Measurements from ENCODE around the gene ILRUN.
A peak's percentile ranks its signal among the peaks of the same experiment; 100 is the strongest.
"Not testable (repeated sequence)": the region's sequence is repeated elsewhere in the genome, so short reads cannot be mapped to it uniquely, and the experiment has no call there.

Gene ILRUN

GRCh38 chr6:34684919-34685318 is 11.6 kb downstream of the ILRUN start:
- TF ChIP-seq EZH2phosphoT487 (IDR thresholded peaks at IDR 0.05; ENCODE audit: borderline replicate concordance, low read length) (no peak), CTCF (IDR thresholded peaks at IDR 0.05; ENCODE audit: low read depth, low read length, poor library complexity, severe bottlenecking) (no peak)
- peaks cover 57% of the 10 kb centered on the region for H3K4me1 ChIP-seq (ENCODE audit: control insufficient read depth, low read length)
- H3K27me3 ChIP-seq (ENCODE audit: control insufficient read depth, low read length) = no peaks in the 10 kb centered on the region
- peaks cover 37% of the 10 kb centered on the region for H3F3A ChIP-seq (ENCODE audit: control insufficient read depth, insufficient read depth)
- peak overlapping the region; percentile 91 for H3K27ac ChIP-seq (ENCODE audit: low read depth, low read length)
- no peak overlapping the region for H3K4me3 ChIP-seq (ENCODE audit: low read length)
- H3K36me3 ChIP-seq (ENCODE audit: control insufficient read depth, low read length) = peaks cover 7% of the 10 kb centered on the region; the same call in 1 of the 2 replicates
- H4K20me1 ChIP-seq (ENCODE audit: control insufficient read depth, insufficient read depth, low read depth, low read length) = no peaks in the 10 kb centered on the region
- no peaks in the 10 kb centered on the region for H3K9me3 ChIP-seq (ENCODE audit: control insufficient read depth, insufficient read depth, low read length)
- peaks cover 92% of the 10 kb centered on the region for H3K79me2 ChIP-seq (ENCODE audit: control insufficient read depth, low read length)
- H3K9me2 ChIP-seq (replicated peaks; ENCODE audit: control insufficient read depth, low read length) = no peaks in the 10 kb centered on the region
- H3K4me2 ChIP-seq (ENCODE audit: low read length) = peak overlapping the region; percentile 62; the same call in 1 of the 2 replicates

DNA sequence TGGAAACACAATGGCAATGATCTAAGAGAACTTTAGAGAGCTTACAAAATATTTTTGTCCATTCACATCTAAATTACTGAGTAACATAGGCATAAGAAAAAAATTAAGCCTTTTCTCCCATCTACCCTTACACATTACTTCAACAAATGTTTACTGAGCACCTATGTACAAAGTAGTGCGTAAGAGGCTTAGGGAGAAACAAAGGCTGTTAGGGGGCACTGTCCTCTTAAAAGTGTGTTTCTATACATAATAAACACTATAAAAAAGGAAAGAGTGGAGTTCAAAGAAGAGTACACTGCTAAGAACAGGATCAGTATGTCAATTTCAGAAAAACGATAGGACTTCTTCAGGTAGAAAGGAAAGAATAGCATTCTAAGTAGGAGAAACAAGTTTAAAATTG is 12.2 kb downstream of the ILRUN start:
- H3K36me3 ChIP-seq (ENCODE audit: control insufficient read depth, low read length) = peaks cover 7% of the 10 kb centered on the region; the same call in 1 of the 2 replicates
- no peaks in the 10 kb centered on the region for H3K27me3 ChIP-seq (ENCODE audit: control insufficient read depth, low read length)
- H3K4me1 ChIP-seq (ENCODE audit: control insufficient read depth, low read length) = peaks cover 59% of the 10 kb centered on the region
- H3F3A ChIP-seq (ENCODE audit: control insufficient read depth, insufficient read depth) = peaks cover 42% of the 10 kb centered on the region
- TF ChIP-seq CTCF (IDR thresholded peaks at IDR 0.05; ENCODE audit: low read depth, low read length, poor library complexity, severe bottlenecking) (peak; percentile 10), EZH2phosphoT487 (IDR thresholded peaks at IDR 0.05; ENCODE audit: borderline replicate concordance, low read length) (no peak)
- no peak overlapping the region for H3K4me3 ChIP-seq (ENCODE audit: low read length)
- peak overlapping the region; percentile 62; the same call in 1 of the 2 replicates for H3K4me2 ChIP-seq (ENCODE audit: low read length)
- no peaks in the 10 kb centered on the region for H3K9me3 ChIP-seq (ENCODE audit: control insufficient read depth, insufficient read depth, low read length)
- H3K9me2 ChIP-seq (replicated peaks; ENCODE audit: control insufficient read depth, low read length) = no peaks in the 10 kb centered on the region
- peaks cover 92% of the 10 kb centered on the region for H3K79me2 ChIP-seq (ENCODE audit: control insufficient read depth, low read length)
- no peaks in the 10 kb centered on the region for H4K20me1 ChIP-seq (ENCODE audit: control insufficient read depth, insufficient read depth, low read depth, low read length)
- peak overlapping the region; percentile 91 for H3K27ac ChIP-seq (ENCODE audit: low read depth, low read length)

- H3K36me3 ChIP-seq (ENCODE audit: control insufficient read depth, low read length) = 0 out of 2 replicates have a peak, but pooled peaks cover 2% of the 10 kb centered on the region
- TF ChIP-seq CTCF (IDR thresholded peaks at IDR 0.05; ENCODE audit: low read depth, low read length, poor library complexity, severe bottlenecking) = no peak
- H3K27me3 ChIP-seq (ENCODE audit: control insufficient read depth, low read length) = no peaks in the 10 kb centered on the region
- H3K27ac ChIP-seq (ENCODE audit: low read depth, low read length) = peak overlapping the region; percentile 91
- peaks cover 94% of the 10 kb centered on the region for H3K79me2 ChIP-seq (ENCODE audit: control insufficient read depth, low read length)
- H3K9me2 ChIP-seq (replicated peaks; ENCODE audit: control insufficient read depth, low read length) = no peaks in the 10 kb centered on the region
- peak overlapping the region; percentile 72 for H3K4me2 ChIP-seq (ENCODE audit: low read length)
- H3K4me3 ChIP-seq (ENCODE audit: low read length) = peak overlapping the region; percentile 61
- H3K4me1 ChIP-seq (ENCODE audit: control insufficient read depth, low read length) = peaks cover 91% of the 10 kb centered on the region
- no peaks in the 10 kb centered on the region for H3K9me3 ChIP-seq (ENCODE audit: control insufficient read depth, insufficient read depth, low read length)
- no peaks in the 10 kb centered on the region for H4K20me1 ChIP-seq (ENCODE audit: control insufficient read depth, insufficient read depth, low read depth, low read length)
- H3F3A ChIP-seq (ENCODE audit: control insufficient read depth, insufficient read depth) = peaks cover 59% of the 10 kb centered on the region
Measured at GRCh38 chr6:34680802-34681515, 15.6 kb downstream of the ILRUN start.

- H3K4me3 ChIP-seq (ENCODE audit: low read length) = peak overlapping the region; percentile 30
- H3K27ac ChIP-seq (ENCODE audit: low read depth, low read length) = peak overlapping the region; percentile 91
- peaks cover 96% of the 10 kb centered on the region for H3K4me1 ChIP-seq (ENCODE audit: control insufficient read depth, low read length)
- H3K9me2 ChIP-seq (replicated peaks; ENCODE audit: control insufficient read depth, low read length); H3K27me3 ChIP-seq (ENCODE audit: control insufficient read depth, low read length); H3K9me3 ChIP-seq (ENCODE audit: control insufficient read depth, insufficient read depth, low read length); H4K20me1 ChIP-seq (ENCODE audit: control insufficient read depth, insufficient read depth, low read depth, low read length); H3K36me3 ChIP-seq (ENCODE audit: control insufficient read depth, low read length): not testable (repeated sequence)
- H3F3A ChIP-seq (ENCODE audit: control insufficient read depth, insufficient read depth) = peaks cover 65% of the 10 kb centered on the region
- H3K4me2 ChIP-seq (ENCODE audit: low read length) = peak overlapping the region; percentile 72
- H3K79me2 ChIP-seq (ENCODE audit: control insufficient read depth, low read length) = peaks cover 94% of the 10 kb centered on the region
Measured at GRCh38 chr6:34680313-34680712, 16.3 kb downstream of the ILRUN start.
